HG03342 (cell line): ENCODE measurements around the gene CTSE.
"Not testable (repeated sequence)": the region's sequence is repeated elsewhere in the genome, so short reads cannot be mapped to it uniquely, and the experiment has no call there.

Source experiments
- ATAC-seq: cut with Tn5 transposase; IDR thresholded peaks from one replicate; pipeline ENCODE4 v1.9.1; 2021; ENCODE audit warnings: mild to moderate bottlenecking, moderate library complexity; ENCODE audit not compliant: unreplicated experiment

The CTSE gene

GRCh38 chr1:206020393-206021007 lies 3.2 kb downstream of the CTSE start:
- ATAC-seq = no peak

GRCh38 chr1:206015071-206015470 lies 8.6 kb downstream of the CTSE start:
- ATAC-seq = no peak

GRCh38 chr1:206014601-206015000 lies 9.1 kb downstream of the CTSE start:
- no peak for ATAC-seq

GRCh38 chr1:206013026-206013795 lies 10.5 kb downstream of the CTSE start:
- ATAC-seq = no peak

GRCh38 chr1:206012086-206012859 lies 11.4 kb downstream of the CTSE start:
- peak; percentile 95 for ATAC-seq

- no peak for ATAC-seq
These were observed 12.6 kb downstream of the CTSE start for GRCh38 chr1:206011057-206011456.

- no peak for ATAC-seq
These were observed 13.6 kb downstream of the CTSE start for GRCh38 chr1:206010060-206010459.

GRCh38 chr1:206006946-206007345 lies 16.7 kb downstream of the CTSE start:
- no peak for ATAC-seq

- ATAC-seq = no peak
These were observed 17.9 kb downstream of the CTSE start for GRCh38 chr1:206005778-206006180.

GRCh38 chr1:206005234-206005633 lies 18.5 kb downstream of the CTSE start:
- no peak for ATAC-seq

- no peak for ATAC-seq
These were observed 18.9 kb downstream of the CTSE start for GRCh38 chr1:206004826-206005225.

- no peak for ATAC-seq
These were observed 19.6 kb downstream of the CTSE start for GRCh38 chr1:206003854-206004800.

GRCh38 chr1:206002871-206003801 lies 20.6 kb downstream of the CTSE start, which contains the start of gene RAB7B:
Gene RAB7B (minus strand): TSS chr1:206003395. CDS start chr1:205994135, 9,260 bp downstream.
- no peak for ATAC-seq

GRCh38 chr1:206002160-206002559 lies 21.5 kb downstream of the CTSE start:
- ATAC-seq = no peak

- no peak for ATAC-seq
These were observed 22.2 kb downstream of the CTSE start for GRCh38 chr1:206001476-206001888.

- no peak for ATAC-seq
These were observed 22.9 kb downstream of the CTSE start for GRCh38 chr1:206000641-206001339.

GRCh38 chr1:205998457-205999241 lies 25.0 kb downstream of the CTSE start:
- no peak for ATAC-seq

GRCh38 chr1:205996641-205997040 lies 27.1 kb downstream of the CTSE start:
- not testable (repeated sequence) for ATAC-seq
